Naive thymus-derived CD8-positive, alpha-beta T cell (primary cell): ENCODE data around the gene SULT1C4. TPM values are rescaled to one million over a fixed set of nuclear protein-coding genes. Genes with fewer than 3 reads are reported as not detected.

Experiments used
- ATAC-seq, 2 donors: fragments of 150-1000 bp; cut with Tn5 transposase in 1 of 2; sonication (Bioruptor Pico), chemical (Tn5 transposase) in 1 of 2; 1 replicate in 1 of 2; 2 replicates in 1 of 2; pipeline ENCODE4 v1.10.0; 2021; ENCODE audit warnings: mild to moderate bottlenecking in 2 of 2, moderate library complexity in 2 of 2
- POLR2A ChIA-PET: fragments of 350-600 bp; sonication (Branson Sonifier 250); formaldehyde crosslinking; loops from one replicate; lab custom pipeline; 2021; ENCODE audit warnings: antibody characterized with exemption; lab: Charles Lee
- DNase-seq, 10 donors: peaks; one replicate each; pipeline versions ENCODE4 v3.0.0 to v3.0.0-alpha.2; 2020 to 2022
- H3K27ac Mint-ChIP-seq, 10 donors: one replicate each; pipeline ENCODE4 v1.8.0; 2020 to 2022; ENCODE audit warnings: mild to moderate bottlenecking in 10 of 10, mixed read lengths in 10 of 10, moderate library complexity in 4 of 10, inconsistent platforms in 1 of 10
- H3K27me3 Mint-ChIP-seq, 5 donors: one replicate each; pipeline ENCODE4 v1.8.0; 2021 to 2022; ENCODE audit warnings: mixed read lengths in 5 of 5
- H3K36me3 Mint-ChIP-seq, 3 donors: one replicate each; pipeline ENCODE4 v1.8.0; 2020 to 2022; ENCODE audit warnings: mixed read lengths in 3 of 3, mild to moderate bottlenecking in 2 of 3, inconsistent platforms in 1 of 3
- H3K4me1 Mint-ChIP-seq, 4 donors: one replicate each; pipeline ENCODE4 v1.8.0; 2021 to 2022; ENCODE audit warnings: mixed read lengths in 4 of 4
- H3K4me3 Mint-ChIP-seq, 10 donors: one replicate each; pipeline ENCODE4 v1.8.0; 2020 to 2022; ENCODE audit warnings: mild to moderate bottlenecking in 10 of 10, mixed read lengths in 10 of 10, moderate library complexity in 6 of 10, inconsistent platforms in 1 of 10
- H3K9me3 Mint-ChIP-seq, 9 donors: one replicate each; pipeline ENCODE4 v1.8.0; 2020 to 2022; ENCODE audit warnings: mixed read lengths in 9 of 9, mild to moderate bottlenecking in 3 of 9, inconsistent platforms in 1 of 9, moderate library complexity in 1 of 9
- polyA plus RNA-seq, 3 donors: library from polyadenylated mRNA; unstranded; fragments of 300-500 nt; fragmentation: Illumina TruSeq; gene quantifications; one replicate each; pipeline ENCODE4 v1.2.3, GENCODE V29; 2021
- total RNA-seq, 8 experiments: library from RNA in 2 of 8; stranded (reverse) in 2 of 8; gene quantifications; one replicate each; pipeline ENCODE4 v1.2.3 and lab custom pipeline; 2021 to 2026

The SULT1C4 gene
- total and polyA plus RNA-seq, 5 experiments from 2014 or later = not detected

GRCh38 chr2:108360776-108361468 is 16.8 kb upstream of the SULT1C4 start:
- no peak for DNase-seq
- Mint-ChIP-seq H3K36me3 (peaks cover 0 to 2% (median 0%) of the 10 kb centered on the region in 3 donors), H3K27ac (no peak overlapping the region), H3K4me1 (peaks cover 0 to 11% (median under 1%) of the 10 kb centered on the region in 4 donors), H3K9me3 (peaks cover 0 to 7% (median 0%) of the 10 kb centered on the region in 9 donors), H3K27me3 (peaks cover 4 to 32% (median 10%) of the 10 kb centered on the region in 5 donors), H3K4me3 (no peak overlapping the region)
- ATAC-seq = no peak
- POLR2A ChIA-PET = no interaction called here

DNA sequence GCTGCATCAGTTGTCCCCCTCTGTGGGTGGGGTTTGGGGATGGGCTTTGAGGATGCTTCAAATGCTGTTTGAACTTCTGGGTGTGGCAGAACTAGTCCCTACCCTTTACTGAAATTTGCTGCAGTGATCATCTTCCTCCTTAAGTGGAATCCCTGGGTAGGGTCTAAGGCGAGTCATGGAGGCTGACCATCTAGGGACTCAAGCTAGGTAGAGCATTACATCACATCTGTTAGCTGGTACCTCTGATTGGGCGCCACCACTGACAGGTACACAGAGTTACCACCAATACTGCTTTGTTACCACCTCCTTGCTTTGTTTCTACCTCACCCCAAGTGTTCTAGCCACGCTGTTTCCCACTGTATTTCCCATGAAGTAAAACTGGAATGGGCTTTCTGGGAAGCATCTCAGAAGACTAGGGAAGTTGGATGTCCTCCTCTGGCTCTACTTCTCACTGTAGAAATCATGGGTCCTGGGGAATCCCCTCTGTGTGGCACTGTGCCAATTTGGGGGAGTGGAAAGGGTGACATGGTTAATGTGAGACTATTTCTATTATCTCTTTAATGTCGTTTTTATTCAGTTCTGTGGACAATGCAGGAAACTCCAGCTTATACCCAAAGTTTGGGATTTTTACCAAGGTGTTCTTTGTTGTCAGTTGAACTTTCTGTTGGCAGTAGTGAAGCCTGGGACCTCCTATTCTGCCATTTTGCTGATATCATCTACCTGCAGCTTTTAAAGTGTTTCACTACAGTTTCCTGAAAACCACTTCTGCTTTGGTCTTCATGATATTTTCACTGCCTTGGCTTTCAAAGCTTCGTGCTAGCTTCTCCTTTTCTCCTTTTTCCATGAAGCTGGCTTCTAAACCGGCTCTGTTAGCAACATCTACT is 14.5 kb upstream of the SULT1C4 start:
- no peak overlapping the region for H3K27ac Mint-ChIP-seq
- H3K4me1 Mint-ChIP-seq = peaks cover 0 to 11% (median under 1%) of the 10 kb centered on the region in 4 donors
- peaks cover 0 to 33% (median 9%) of the 10 kb centered on the region in 5 donors for H3K27me3 Mint-ChIP-seq
- peaks cover 0 to 7% (median 0%) of the 10 kb centered on the region in 9 donors for H3K9me3 Mint-ChIP-seq
- peaks cover 0 to 2% (median 0%) of the 10 kb centered on the region in 3 donors for H3K36me3 Mint-ChIP-seq
- no peak overlapping the region for H3K4me3 Mint-ChIP-seq
- POLR2A ChIA-PET = no interaction called here
- ATAC-seq = no peak
- no peak for DNase-seq

DNA sequence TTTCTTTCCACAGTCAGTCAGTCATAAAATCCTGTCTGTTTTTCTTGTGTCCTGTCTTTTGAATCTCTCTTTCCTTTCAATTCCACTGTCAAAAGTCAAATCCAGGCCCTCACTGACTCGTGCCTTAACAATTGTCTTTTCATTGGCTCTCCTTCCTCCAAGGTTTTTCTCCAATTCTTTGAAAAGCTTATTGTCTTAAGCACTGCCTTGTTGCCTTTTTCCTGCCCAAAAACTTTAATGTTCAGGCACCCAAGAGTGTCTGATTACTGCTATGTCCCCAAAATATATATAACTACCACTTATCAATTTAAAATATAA is 13.9 kb upstream of the SULT1C4 start:
- no peak overlapping the region for H3K27ac Mint-ChIP-seq
- H3K27me3 Mint-ChIP-seq = peaks cover 0 to 32% (median 9%) of the 10 kb centered on the region in 5 donors
- H3K4me3 Mint-ChIP-seq = no peak overlapping the region
- H3K4me1 Mint-ChIP-seq = peaks cover 0 to 11% (median under 1%) of the 10 kb centered on the region in 4 donors
- POLR2A ChIA-PET = no interaction called here
- H3K9me3 Mint-ChIP-seq = peaks cover 0 to 7% (median 0%) of the 10 kb centered on the region in 9 donors
- no peak for DNase-seq
- peaks cover 0 to 2% (median 0%) of the 10 kb centered on the region in 3 donors for H3K36me3 Mint-ChIP-seq
- ATAC-seq = no peak

DNA sequence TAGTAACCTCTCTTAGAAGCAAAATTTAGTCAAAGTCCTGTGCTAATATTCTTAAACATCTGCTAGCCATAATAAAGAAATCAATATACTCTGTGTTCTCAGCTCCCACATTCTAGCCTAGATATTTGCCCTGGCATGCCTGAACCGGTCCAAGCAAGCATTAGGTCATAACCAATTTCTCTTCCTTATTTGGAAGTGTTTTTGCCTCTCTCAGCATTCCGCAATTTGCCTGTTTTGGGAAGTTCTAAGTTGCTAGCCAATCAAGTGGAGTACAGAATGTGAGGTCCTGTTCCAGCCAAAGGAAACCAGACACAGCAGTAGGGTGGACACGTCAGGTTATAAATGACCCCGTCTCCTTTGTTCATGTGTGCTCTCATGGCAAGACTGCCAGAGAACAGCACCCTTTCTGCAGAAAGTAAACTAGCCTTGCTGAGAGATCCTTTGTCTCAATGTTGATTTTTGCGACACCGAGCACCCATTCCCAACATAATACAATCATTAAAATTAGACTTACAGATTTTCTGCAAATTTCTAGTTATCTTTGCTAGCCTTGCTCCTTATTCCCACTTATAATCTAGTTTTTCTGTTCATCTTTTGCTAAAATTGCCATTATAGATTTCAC is 13.0 kb upstream of the SULT1C4 start:
- POLR2A ChIA-PET = no interaction called here
- no peak for ATAC-seq
- Mint-ChIP-seq H3K4me3 (no peak overlapping the region), H3K27ac (no peak overlapping the region), H3K27me3 (peaks cover 0 to 27% (median 5%) of the 10 kb centered on the region in 5 donors), H3K9me3 (peaks cover 0 to 7% (median 0%) of the 10 kb centered on the region in 9 donors), H3K4me1 (peaks cover 0 to 11% (median under 1%) of the 10 kb centered on the region in 4 donors), H3K36me3 (peaks cover 0 to 2% (median 0%) of the 10 kb centered on the region in 3 donors)
- DNase-seq = no peak

DNA sequence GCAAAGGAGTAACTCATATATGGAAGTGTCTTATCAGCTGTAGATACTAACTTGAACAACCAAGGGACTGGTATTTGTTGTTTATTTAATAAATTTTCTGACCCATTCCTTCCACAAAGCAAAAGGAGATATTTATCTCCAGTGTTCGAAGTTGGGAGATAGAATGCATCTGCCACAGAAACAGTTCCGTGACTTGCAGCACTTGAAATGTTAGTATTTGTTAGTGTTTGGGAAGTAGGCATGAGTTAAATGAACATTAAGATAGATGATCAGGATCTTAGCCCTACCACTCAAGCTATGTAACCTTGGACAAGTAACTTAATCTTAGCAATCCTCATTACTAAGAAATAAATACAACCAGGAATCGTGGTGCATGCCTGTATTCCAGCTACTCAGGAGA is 12.1 kb upstream of the SULT1C4 start:
- Mint-ChIP-seq H3K27ac (no peak overlapping the region), H3K27me3 (peaks cover 0 to 20% (median 5%) of the 10 kb centered on the region in 5 donors), H3K9me3 (peaks cover 0 to 7% (median 0%) of the 10 kb centered on the region in 9 donors), H3K4me1 (peaks cover 0 to 11% (median under 1%) of the 10 kb centered on the region in 4 donors), H3K36me3 (peaks cover 0 to 2% (median 0%) of the 10 kb centered on the region in 3 donors), H3K4me3 (no peak overlapping the region)
- ATAC-seq (no peak), DNase-seq (no peak)
- POLR2A ChIA-PET = no interaction called here

- Mint-ChIP-seq H3K27ac (no peak overlapping the region), H3K36me3 (peaks cover 0 to 2% (median 0%) of the 10 kb centered on the region in 3 donors), H3K4me1 (peaks cover 0 to 11% (median under 1%) of the 10 kb centered on the region in 4 donors), H3K4me3 (no peak overlapping the region), H3K9me3 (peaks cover 0 to 7% (median 0%) of the 10 kb centered on the region in 9 donors), H3K27me3 (peaks cover 0 to 19% (median 3%) of the 10 kb centered on the region in 5 donors)
- POLR2A ChIA-PET = no interaction called here
- ATAC-seq = no peak
- no peak for DNase-seq
Observed at GRCh38 chr2:108367014-108367413, 10.7 kb upstream of the SULT1C4 start.

DNA sequence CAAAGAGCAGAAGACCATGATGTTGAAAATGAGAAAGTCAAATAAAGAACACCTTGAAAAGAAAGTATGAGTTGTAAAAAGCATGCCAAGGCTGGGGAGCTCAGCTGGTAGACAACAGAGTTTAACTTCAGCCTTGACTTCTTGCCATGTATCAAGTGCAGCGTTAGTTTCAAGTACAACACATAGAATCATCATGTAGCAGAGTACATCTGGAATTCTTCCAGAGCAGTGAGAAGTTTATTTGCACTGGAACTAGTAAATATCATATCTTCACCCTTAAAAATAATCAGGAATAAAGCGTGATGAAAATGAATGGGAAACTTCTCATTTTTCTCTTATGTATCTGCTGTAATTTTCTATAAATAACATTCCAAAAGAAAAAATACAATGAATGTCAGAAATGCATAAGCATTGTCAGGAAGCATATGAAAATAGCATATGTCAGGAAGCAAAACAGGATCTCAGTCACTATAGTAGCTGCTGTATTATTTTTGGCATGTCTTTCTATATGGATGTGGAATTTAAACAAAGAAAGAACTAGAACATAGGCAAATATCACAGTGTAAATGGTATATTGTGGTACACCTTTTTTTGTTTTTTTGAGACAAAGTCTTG is 10.1 kb upstream of the SULT1C4 start:
- peaks cover 0 to 7% (median 0%) of the 10 kb centered on the region in 9 donors for H3K9me3 Mint-ChIP-seq
- no peak for ATAC-seq
- no peak overlapping the region for H3K4me3 Mint-ChIP-seq
- POLR2A ChIA-PET = no interaction called here
- H3K27ac Mint-ChIP-seq = no peak overlapping the region
- H3K4me1 Mint-ChIP-seq = peaks cover 0 to 11% (median under 1%) of the 10 kb centered on the region in 4 donors
- DNase-seq = no peak
- H3K36me3 Mint-ChIP-seq = peaks cover 0 to 2% (median 0%) of the 10 kb centered on the region in 3 donors
- peaks cover 0 to 19% (median 3%) of the 10 kb centered on the region in 5 donors for H3K27me3 Mint-ChIP-seq

GRCh38 chr2:108369153-108369552 is 8.6 kb upstream of the SULT1C4 start:
- Mint-ChIP-seq H3K27me3 (peaks cover 0 to 15% (median 0%) of the 10 kb centered on the region in 5 donors), H3K4me1 (no peaks in the 10 kb centered on the region), H3K9me3 (peaks cover 0 to 7% (median 0%) of the 10 kb centered on the region in 9 donors), H3K4me3 (no peak overlapping the region), H3K27ac (no peak overlapping the region), H3K36me3 (peaks cover 0 to 2% (median 0%) of the 10 kb centered on the region in 3 donors)
- ATAC-seq (no peak), DNase-seq (no peak)
- POLR2A ChIA-PET = no interaction called here

DNA sequence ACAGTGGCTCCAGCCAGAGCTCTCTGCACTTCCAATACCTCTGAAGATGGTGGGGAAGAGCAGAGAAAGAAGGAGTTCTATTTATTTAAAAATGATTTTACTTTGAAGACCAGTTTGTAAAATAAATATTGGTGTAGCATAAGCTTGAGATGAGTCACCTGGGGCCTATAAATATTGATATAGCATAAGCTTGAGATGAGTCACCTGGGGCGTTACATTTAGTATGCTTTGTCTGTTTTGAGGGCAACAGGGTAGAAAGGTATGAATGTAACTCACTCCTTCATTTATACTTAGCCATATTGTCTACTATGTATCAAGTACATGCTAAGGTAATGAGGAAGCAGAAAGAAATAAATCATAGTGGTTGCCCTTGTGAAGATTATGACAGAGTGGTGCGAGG is 7.7 kb upstream of the SULT1C4 start:
- Mint-ChIP-seq H3K36me3 (peaks cover 0 to under 1% (median 0%) of the 10 kb centered on the region in 3 donors), H3K27me3 (peaks cover 0 to 11% (median 0%) of the 10 kb centered on the region in 5 donors), H3K4me3 (no peak overlapping the region), H3K4me1 (no peaks in the 10 kb centered on the region), H3K27ac (no peak overlapping the region), H3K9me3 (peaks cover 0 to 1% (median 0%) of the 10 kb centered on the region in 9 donors)
- DNase-seq (no peak), ATAC-seq (no peak)
- POLR2A ChIA-PET = no interaction called here

DNA sequence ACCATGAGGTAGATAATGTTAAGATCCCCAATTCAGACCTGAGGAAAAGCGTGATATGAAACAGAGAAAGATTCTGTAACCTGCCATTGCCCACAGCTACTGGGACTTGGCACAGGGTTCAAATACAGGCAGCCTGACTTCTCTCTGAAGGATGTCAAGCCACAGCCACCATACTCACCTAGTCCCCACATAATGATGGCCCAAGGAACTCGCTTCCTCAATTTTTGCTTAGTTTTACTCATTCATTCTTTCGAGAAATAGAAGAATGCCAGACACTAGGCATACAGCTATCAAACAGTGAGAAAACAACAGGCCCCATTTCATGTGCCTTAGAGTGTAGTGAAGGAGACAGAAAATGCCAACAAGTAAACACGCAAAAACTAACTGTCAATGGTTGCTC is 980 bp upstream of the SULT1C4 start:
- H3K4me1 Mint-ChIP-seq = peaks cover 0 to 7% (median 0%) of the 10 kb centered on the region in 4 donors
- peaks cover 0 to 2% (median 0%) of the 10 kb centered on the region in 9 donors for H3K9me3 Mint-ChIP-seq
- no peak for ATAC-seq
- no peak overlapping the region for H3K4me3 Mint-ChIP-seq
- peaks cover 0 to 15% (median 2%) of the 10 kb centered on the region in 5 donors for H3K27me3 Mint-ChIP-seq
- DNase-seq = no peak
- H3K27ac Mint-ChIP-seq = no peak overlapping the region
- POLR2A ChIA-PET = no interaction called here
- H3K36me3 Mint-ChIP-seq = no peaks in the 10 kb centered on the region

DNA sequence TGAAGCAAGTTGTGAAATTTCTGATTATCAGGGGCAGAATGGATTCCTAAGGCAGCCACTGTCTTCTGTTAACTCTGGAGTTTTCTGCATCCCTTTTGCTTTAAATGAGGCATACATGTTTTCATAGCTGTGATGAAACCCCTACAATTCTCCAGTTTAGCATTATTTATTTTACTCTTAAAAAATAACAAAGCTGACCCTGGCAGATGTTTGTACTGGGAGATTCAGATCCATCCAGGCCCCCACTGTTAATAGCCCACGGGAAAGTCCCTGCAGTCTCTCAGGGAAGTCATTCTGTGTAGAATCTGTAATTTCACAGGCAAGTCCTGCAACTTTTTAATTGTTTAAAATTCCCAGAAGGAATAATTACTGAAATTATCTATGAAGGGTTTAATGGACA is 353 bp upstream of the SULT1C4 start:
- Mint-ChIP-seq H3K9me3 (peaks cover 0 to 2% (median 0%) of the 10 kb centered on the region in 9 donors), H3K27ac (no peak overlapping the region), H3K4me1 (peaks cover 0 to 7% (median 0%) of the 10 kb centered on the region in 4 donors), H3K27me3 (peaks cover 0 to 15% (median 2%) of the 10 kb centered on the region in 5 donors), H3K4me3 (no peak overlapping the region), H3K36me3 (no peaks in the 10 kb centered on the region)
- no peak for DNase-seq
- POLR2A ChIA-PET = no interaction called here
- ATAC-seq = no peak

DNA sequence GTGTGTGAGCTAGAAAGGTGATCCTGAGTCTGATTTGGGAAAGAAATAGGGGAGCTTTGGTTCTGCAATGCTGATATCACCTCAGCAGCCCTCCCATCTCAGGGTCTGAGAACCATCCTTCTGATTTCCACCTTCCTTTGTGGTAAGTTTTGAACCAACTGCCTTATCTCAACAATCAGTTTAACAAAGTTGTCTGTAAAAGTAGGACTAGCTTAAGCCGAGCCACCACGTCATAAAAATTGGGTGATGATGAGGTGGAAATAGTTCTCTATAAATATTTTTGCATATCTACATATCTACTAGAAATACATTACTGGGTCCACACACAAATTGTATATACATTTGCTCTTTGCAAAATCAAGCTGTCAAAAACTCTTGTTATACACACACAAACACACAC is 1.1 kb downstream of the SULT1C4 start:
- H3K36me3 Mint-ChIP-seq = no peaks in the 10 kb centered on the region
- H3K4me1 Mint-ChIP-seq = peaks cover 0 to 7% (median 0%) of the 10 kb centered on the region in 4 donors
- DNase-seq = no peak
- POLR2A ChIA-PET = no interaction called here
- H3K27ac Mint-ChIP-seq = no peak overlapping the region
- no peak for ATAC-seq
- peaks cover 0 to 12% (median 4%) of the 10 kb centered on the region in 5 donors for H3K27me3 Mint-ChIP-seq
- H3K9me3 Mint-ChIP-seq = peaks cover 0 to 2% (median 0%) of the 10 kb centered on the region in 9 donors
- no peak overlapping the region for H3K4me3 Mint-ChIP-seq
